Mesendoderm (in vitro differentiated cells): ENCODE results near the gene EFCAB12.
"Not testable (repeated sequence)": the region's sequence is repeated elsewhere in the genome, so short reads cannot be mapped to it uniquely, and the experiment has no call there.

Experiments
- DNase-seq: peaks from one replicate; pipeline ENCODE4 v3.0.0; 2013
- H2AK5ac ChIP-seq: 2 replicates; pipeline ENCODE4 v1.6.1; 2013; ENCODE audit warnings: low read length, inconsistent platforms
- H2BK120ac ChIP-seq: 2 replicates; pipeline ENCODE4 v1.6.1; 2013; ENCODE audit warnings: low read depth, mild to moderate bottlenecking, low read length, moderate library complexity, mixed read lengths
- H2BK15ac ChIP-seq: replicated peaks from 2 replicates; pipeline ENCODE4 v1.6.1; 2013; ENCODE audit warnings: low read depth, mild to moderate bottlenecking, moderate library complexity
- H2BK5ac ChIP-seq: 2 replicates; pipeline ENCODE4 v1.6.1; 2013; ENCODE audit warnings: low read length, inconsistent platforms
- H3K18ac ChIP-seq: 2 replicates; pipeline ENCODE4 v1.6.1; 2013; ENCODE audit warnings: mild to moderate bottlenecking, low read length, mixed read lengths
- H3K23ac ChIP-seq: one replicate; pipeline ENCODE4 v1.6.1; 2013; ENCODE audit warnings: low read length
- H3K27ac ChIP-seq: 2 replicates; pipeline ENCODE4 v1.5.1; 2013; ENCODE audit warnings: low read depth, mild to moderate bottlenecking, inconsistent platforms, low read length, moderate library complexity
- H3K27me3 ChIP-seq: 2 replicates; pipeline ENCODE4 v1.6.1; 2013; ENCODE audit warnings: low read length, control low read depth, mild to moderate bottlenecking, inconsistent platforms; ENCODE audit not compliant: insufficient read depth, poor library complexity
- H3K36me3 ChIP-seq: 2 replicates; pipeline ENCODE4 v1.6.1; 2013; ENCODE audit warnings: low read length, inconsistent platforms; ENCODE audit not compliant: control insufficient read depth, insufficient read depth
- H3K4ac ChIP-seq: one replicate; pipeline ENCODE4 v1.6.1; 2013; ENCODE audit warnings: low read depth, mild to moderate bottlenecking, low read length, moderate library complexity
- H3K4me1 ChIP-seq: 2 replicates; pipeline ENCODE4 v1.6.1; 2013; ENCODE audit warnings: low read depth, low read length, inconsistent platforms; ENCODE audit not compliant: control insufficient read depth
- H3K4me2 ChIP-seq: 2 replicates; pipeline ENCODE4 v1.6.1; 2013; ENCODE audit warnings: low read length
- H3K4me3 ChIP-seq: 2 replicates; pipeline ENCODE4 v1.5.1; 2013; ENCODE audit warnings: mild to moderate bottlenecking, low read length
- H3K56ac ChIP-seq: one replicate; pipeline ENCODE4 v1.6.1; 2013; ENCODE audit warnings: low read length
- H3K79me1 ChIP-seq: 2 replicates; pipeline ENCODE4 v1.6.1; 2013; ENCODE audit warnings: low read length, inconsistent platforms
- H3K79me2 ChIP-seq: 2 replicates; pipeline ENCODE4 v1.6.1; 2013; ENCODE audit warnings: mild to moderate bottlenecking, low read length; ENCODE audit not compliant: control insufficient read depth, insufficient read depth
- H3K9ac ChIP-seq: 2 replicates; pipeline ENCODE4 v1.6.1; 2013; ENCODE audit warnings: low read length, inconsistent platforms
- H4K5ac ChIP-seq: one replicate; pipeline ENCODE4 v1.6.1; 2013; ENCODE audit warnings: low read length
- H4K8ac ChIP-seq: one replicate; pipeline ENCODE4 v1.6.1; 2013; ENCODE audit warnings: low read depth, mild to moderate bottlenecking, control low read depth, low read length, moderate library complexity
- WGBS: extraction: QIAGEN DNeasy Blood & Tissue Kit; methylation state at CpG from one replicate; pipeline ENCODE4 v1.1.7; 2013; ENCODE audit warnings: low lambda C conversion rate, missing lambda C conversion rate; ENCODE audit not compliant: insufficient coverage; ENCODE audit errors: extremely low coverage; 5-methylcytosine and 5-hydroxymethylcytosine counted together

Gene EFCAB12

GRCh38 chr3:129366312-129366831, 62.1 kb downstream of the EFCAB12 start:
- no peak overlapping the region for H4K5ac ChIP-seq
- H2BK5ac ChIP-seq: no peak overlapping the region
- H3K27ac ChIP-seq: no peak overlapping the region
- no peak overlapping the region for H3K4ac ChIP-seq
- no peak for DNase-seq
- H3K79me1 ChIP-seq: no peaks in the 10 kb centered on the region
- WGBS: no CpG with 5 or more reads among the region's 16 CpGs
- no peak overlapping the region for H2BK15ac ChIP-seq
- H3K4me3 ChIP-seq: no peak overlapping the region
- H2BK120ac ChIP-seq: no peak overlapping the region
- H3K36me3 ChIP-seq: no peaks in the 10 kb centered on the region
- H3K56ac ChIP-seq: no peak overlapping the region
- H3K23ac ChIP-seq: no peak overlapping the region
- no peak overlapping the region for H2AK5ac ChIP-seq
- H3K79me2 ChIP-seq: no peaks in the 10 kb centered on the region
- H3K4me2 ChIP-seq: no peak overlapping the region
- no peak overlapping the region for H3K18ac ChIP-seq
- H3K4me1 ChIP-seq: no peaks in the 10 kb centered on the region
- H3K27me3 ChIP-seq: no peaks in the 10 kb centered on the region
- no peak overlapping the region for H4K8ac ChIP-seq
- H3K9ac ChIP-seq: no peak overlapping the region

DNA sequence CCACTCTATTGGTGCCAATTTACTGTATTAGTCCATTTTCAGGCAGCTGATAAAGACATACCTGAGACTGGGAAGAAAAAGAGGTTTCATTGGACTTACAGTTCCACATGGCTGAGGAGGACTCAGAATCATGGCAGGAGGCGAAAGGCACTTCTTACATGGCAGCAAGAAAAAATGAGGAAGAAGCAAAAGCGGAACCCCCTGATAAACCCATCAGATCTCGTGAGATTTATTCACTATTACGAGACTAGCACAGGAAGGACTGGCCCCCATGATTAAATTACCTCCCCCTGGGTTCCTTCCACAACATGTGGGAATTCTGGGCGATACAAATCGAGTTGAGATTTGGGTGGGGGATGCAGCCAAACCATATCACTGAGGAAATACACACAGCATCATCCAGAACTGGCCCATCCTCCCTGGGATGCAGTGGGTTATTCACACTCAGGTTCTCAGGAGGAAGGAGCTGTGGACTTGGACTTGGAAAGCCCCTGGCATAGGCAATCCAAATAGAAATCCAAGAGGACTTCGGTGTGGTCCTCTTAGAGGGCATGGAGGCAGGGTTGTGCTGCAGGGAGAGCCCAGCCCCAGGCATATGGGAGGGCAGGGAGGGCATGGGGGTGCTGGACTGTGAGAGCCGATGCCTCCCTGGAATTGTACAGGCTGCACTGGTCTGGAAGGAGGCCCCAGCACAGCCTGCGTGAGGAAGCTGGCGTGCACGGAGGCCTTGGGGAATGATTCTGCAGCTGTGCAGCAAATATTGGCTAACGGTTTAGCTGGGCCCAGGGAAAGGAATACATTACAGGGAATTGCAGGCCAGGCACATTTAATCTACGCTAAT, 62.9 kb downstream of the EFCAB12 start:
- H3K9ac ChIP-seq: no peak overlapping the region

DNA sequence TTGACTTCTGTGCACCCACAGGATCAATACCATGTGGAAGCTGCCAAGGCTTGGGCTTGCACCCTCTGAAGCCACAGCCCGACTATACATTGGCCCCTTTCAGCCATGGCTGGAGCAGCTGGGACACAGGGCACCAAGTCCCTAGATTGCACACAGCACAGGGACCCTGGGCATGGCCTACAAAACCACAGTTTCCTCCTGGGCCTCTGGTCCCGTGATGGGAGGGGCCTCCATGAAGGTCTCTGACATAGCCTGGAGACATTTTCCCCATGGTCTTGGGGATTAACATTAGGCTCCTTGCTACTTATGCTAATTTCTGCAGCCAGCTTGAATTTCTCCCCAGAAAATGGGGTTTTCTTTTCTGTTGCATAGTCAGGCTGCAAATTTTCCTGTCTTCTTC, 63.6 kb downstream of the EFCAB12 start:
- not testable (repeated sequence) for H3K79me1 ChIP-seq, H3K4ac ChIP-seq, H4K8ac ChIP-seq, H2BK15ac ChIP-seq, H2BK5ac ChIP-seq, H3K56ac ChIP-seq, H2AK5ac ChIP-seq, H3K18ac ChIP-seq, H2BK120ac ChIP-seq, H3K36me3 ChIP-seq, H3K4me1 ChIP-seq, DNase-seq, H4K5ac ChIP-seq, H3K79me2 ChIP-seq, H3K4me2 ChIP-seq, H3K23ac ChIP-seq, H3K4me3 ChIP-seq, H3K27me3 ChIP-seq, H3K27ac ChIP-seq, H3K9ac ChIP-seq
- no CpG with 5 or more reads among the region's 2 CpGs for WGBS

More for the DNA sequence above, 62.9 kb downstream of the EFCAB12 start:
- Histone ChIP-seq H3K79me1 (no peaks in the 10 kb centered on the region), H2BK5ac (no peak overlapping the region), H2BK120ac (no peak overlapping the region), H3K56ac (no peak overlapping the region), H3K4me1 (no peaks in the 10 kb centered on the region), H3K36me3 (no peaks in the 10 kb centered on the region), H4K5ac (no peak overlapping the region), H2AK5ac (no peak overlapping the region), H3K79me2 (no peaks in the 10 kb centered on the region), H3K27ac (no peak overlapping the region), H3K4me3 (no peak overlapping the region), H3K23ac (no peak overlapping the region), H4K8ac (no peak overlapping the region), H3K4ac (no peak overlapping the region), H3K4me2 (no peak overlapping the region), H3K27me3 (no peaks in the 10 kb centered on the region), H2BK15ac (no peak overlapping the region), H3K18ac (no peak overlapping the region)
- DNase-seq: no peak
- WGBS: no CpG with 5 or more reads among the region's 13 CpGs

GRCh38 chr3:129363356-129363755, 65.1 kb downstream of the EFCAB12 start:
- H3K4me2 ChIP-seq, H3K4me3 ChIP-seq, H4K5ac ChIP-seq, H2AK5ac ChIP-seq, H3K79me2 ChIP-seq, H3K56ac ChIP-seq, H4K8ac ChIP-seq, H3K27me3 ChIP-seq, H3K27ac ChIP-seq, H3K23ac ChIP-seq, H2BK120ac ChIP-seq, H2BK15ac ChIP-seq, H3K4me1 ChIP-seq, H3K9ac ChIP-seq, DNase-seq, H3K79me1 ChIP-seq, H2BK5ac ChIP-seq, H3K36me3 ChIP-seq, H3K4ac ChIP-seq, H3K18ac ChIP-seq: not testable (repeated sequence)
- WGBS: no CpG with 5 or more reads among the region's 28 CpGs

- H3K23ac ChIP-seq: no peak overlapping the region
- no peak overlapping the region for H2BK5ac ChIP-seq
- no peak overlapping the region for H3K9ac ChIP-seq
- no peak overlapping the region for H2BK120ac ChIP-seq
- peak; percentile 83 for DNase-seq
- no peaks in the 10 kb centered on the region for H3K79me2 ChIP-seq
- no peak overlapping the region for H2BK15ac ChIP-seq
- no peak overlapping the region for H3K56ac ChIP-seq
- no peak overlapping the region for H2AK5ac ChIP-seq
- no peak overlapping the region for H3K4ac ChIP-seq
- H3K4me1 ChIP-seq: no peaks in the 10 kb centered on the region
- H3K79me1 ChIP-seq: no peaks in the 10 kb centered on the region
- no CpG with 5 or more reads among the region's 13 CpGs for WGBS
- no peak overlapping the region for H3K4me2 ChIP-seq
- H3K36me3 ChIP-seq: no peaks in the 10 kb centered on the region
- H3K4me3 ChIP-seq: no peak overlapping the region
- no peak overlapping the region for H3K27ac ChIP-seq
- H4K5ac ChIP-seq: no peak overlapping the region
- H3K27me3 ChIP-seq: no peaks in the 10 kb centered on the region
- no peak overlapping the region for H4K8ac ChIP-seq
- H3K18ac ChIP-seq: no peak overlapping the region
These were observed 67.6 kb downstream of the EFCAB12 start for GRCh38 chr3:129360705-129361460.
